ENCODE results near the gene LSM5. TPM values are rescaled to one million over a fixed set of nuclear protein-coding genes. Genes with fewer than 3 reads are reported as not detected.

LSM5 gene
- total RNA-seq, 1 experiment from 2014 or later, result 81.0 TPM

- ChIA-PET POLR2A (no interaction called here), RAD21 (ENCODE audit: low non-redundant PET in 1 of 2, low total read pairs in 2 of 2, uncharacterized antibody in 2 of 2, unreplicated experiment in 2 of 2) (no interaction called here), CTCF (no interaction called here)
- H4K20me1 ChIP-seq (ENCODE audit: insufficient read depth), result no peaks in the 10 kb centered on the region
- no peaks in the 10 kb centered on the region for H3K9me3 ChIP-seq (ENCODE audit: control insufficient read depth in 1 of 2, insufficient read depth in 1 of 2, low read depth in 1 of 2, low read length in 2 of 2)
- H3K4me1 ChIP-seq (ENCODE audit: control insufficient read depth in 1 of 2, insufficient read depth in 2 of 2, low read length in 2 of 2), result no peaks in the 10 kb centered on the region
- H3K27me3 ChIP-seq (ENCODE audit: insufficient read depth, low read length), result no peaks in the 10 kb centered on the region
- intact Hi-C loops (cut with micrococcal nuclease), result no loop called here
- H3K36me3 ChIP-seq (ENCODE audit: control insufficient read depth in 1 of 2, insufficient read depth in 2 of 2, low read length in 2 of 2), result no peaks in the 10 kb centered on the region
- DNase-seq (ENCODE audit: low read depth, low spot score), result no peak
- no peak overlapping the region for H3K27ac ChIP-seq (ENCODE audit: low read depth, low read length)
- no peak for TF ChIP-seq FOSL1 (IDR thresholded peaks at IDR 0.05; ENCODE audit: low read depth)
- TF ChIP-seq, protein P1, sequence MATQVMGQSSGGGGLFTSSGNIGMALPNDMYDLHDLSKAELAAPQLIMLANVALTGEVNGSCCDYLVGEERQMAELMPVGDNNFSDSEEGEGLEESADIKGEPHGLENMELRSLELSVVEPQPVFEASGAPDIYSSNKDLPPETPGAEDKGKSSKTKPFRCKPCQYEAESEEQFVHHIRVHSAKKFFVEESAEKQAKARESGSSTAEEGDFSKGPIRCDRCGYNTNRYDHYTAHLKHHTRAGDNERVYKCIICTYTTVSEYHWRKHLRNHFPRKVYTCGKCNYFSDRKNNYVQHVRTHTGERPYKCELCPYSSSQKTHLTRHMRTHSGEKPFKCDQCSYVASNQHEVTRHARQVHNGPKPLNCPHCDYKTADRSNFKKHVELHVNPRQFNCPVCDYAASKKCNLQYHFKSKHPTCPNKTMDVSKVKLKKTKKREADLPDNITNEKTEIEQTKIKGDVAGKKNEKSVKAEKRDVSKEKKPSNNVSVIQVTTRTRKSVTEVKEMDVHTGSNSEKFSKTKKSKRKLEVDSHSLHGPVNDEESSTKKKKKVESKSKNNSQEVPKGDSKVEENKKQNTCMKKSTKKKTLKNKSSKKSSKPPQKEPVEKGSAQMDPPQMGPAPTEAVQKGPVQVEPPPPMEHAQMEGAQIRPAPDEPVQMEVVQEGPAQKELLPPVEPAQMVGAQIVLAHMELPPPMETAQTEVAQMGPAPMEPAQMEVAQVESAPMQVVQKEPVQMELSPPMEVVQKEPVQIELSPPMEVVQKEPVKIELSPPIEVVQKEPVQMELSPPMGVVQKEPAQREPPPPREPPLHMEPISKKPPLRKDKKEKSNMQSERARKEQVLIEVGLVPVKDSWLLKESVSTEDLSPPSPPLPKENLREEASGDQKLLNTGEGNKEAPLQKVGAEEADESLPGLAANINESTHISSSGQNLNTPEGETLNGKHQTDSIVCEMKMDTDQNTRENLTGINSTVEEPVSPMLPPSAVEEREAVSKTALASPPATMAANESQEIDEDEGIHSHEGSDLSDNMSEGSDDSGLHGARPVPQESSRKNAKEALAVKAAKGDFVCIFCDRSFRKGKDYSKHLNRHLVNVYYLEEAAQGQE (IDR thresholded peaks at IDR 0.05; ENCODE audit: low read depth), result no peak
- no peak overlapping the region for H3K9ac ChIP-seq (ENCODE audit: low read length)
- H3K4me2 ChIP-seq (ENCODE audit: low read length), result no peak overlapping the region
- H2AFZ ChIP-seq (ENCODE audit: low read depth, low read length, poor library complexity, severe bottlenecking), result no peak overlapping the region
- no peak for ATAC-seq
- H3K9me2 ChIP-seq (ENCODE audit: insufficient read depth), result no peaks in the 10 kb centered on the region
- H3K4me3 ChIP-seq (replicated peaks in 1 of 2; ENCODE audit: low read depth in 1 of 2, low read length in 2 of 2), result no peak overlapping the region
- no TSS peak for BruUV-seq (replicated peaks)
- no peaks in the 10 kb centered on the region for H3K79me2 ChIP-seq (ENCODE audit: insufficient read depth, low read length)
Measured at GRCh38 chr7:32474008-32474407, 16.2 kb downstream of the LSM5 start.

DNA sequence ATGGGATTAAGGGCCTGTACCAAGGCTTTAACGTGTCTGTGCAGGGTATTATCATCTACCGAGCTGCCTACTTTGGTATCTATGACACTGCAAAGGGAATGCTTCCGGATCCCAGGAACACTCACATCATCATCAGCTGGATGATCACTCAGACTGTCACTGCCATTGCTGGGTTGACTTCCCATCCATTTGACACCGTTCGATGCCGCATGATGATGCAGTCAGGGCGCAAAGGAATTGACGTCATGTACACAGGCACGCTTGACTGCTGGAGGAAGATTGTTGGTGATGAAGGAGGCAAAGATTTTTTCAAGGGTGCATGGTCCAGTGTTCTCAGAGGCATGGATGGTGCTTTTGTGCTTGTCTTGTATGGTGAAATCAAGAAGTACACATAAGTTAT is 18.2 kb downstream of the LSM5 start:
- ChIA-PET CTCF (no interaction called here), RAD21 (ENCODE audit: low non-redundant PET in 1 of 2, low total read pairs in 2 of 2, uncharacterized antibody in 2 of 2, unreplicated experiment in 2 of 2) (no interaction called here), POLR2A (no interaction called here)
- Histone ChIP-seq H3K4me2 (ENCODE audit: low read length) (no peak overlapping the region), H2AFZ (ENCODE audit: low read depth, low read length, poor library complexity, severe bottlenecking) (no peak overlapping the region), H3K79me2 (ENCODE audit: insufficient read depth, low read length) (no peaks in the 10 kb centered on the region), H3K9ac (ENCODE audit: low read length) (no peak overlapping the region), H3K4me1 (ENCODE audit: control insufficient read depth in 1 of 2, insufficient read depth in 2 of 2, low read length in 2 of 2) (no peaks in the 10 kb centered on the region), H3K4me3 (replicated peaks in 1 of 2; ENCODE audit: low read depth in 1 of 2, low read length in 2 of 2) (no peak overlapping the region), H4K20me1 (ENCODE audit: insufficient read depth) (no peaks in the 10 kb centered on the region), H3K27me3 (ENCODE audit: insufficient read depth, low read length) (no peaks in the 10 kb centered on the region), H3K36me3 (ENCODE audit: control insufficient read depth in 1 of 2, insufficient read depth in 2 of 2, low read length in 2 of 2) (no peaks in the 10 kb centered on the region), H3K9me2 (ENCODE audit: insufficient read depth) (no peaks in the 10 kb centered on the region), H3K9me3 (ENCODE audit: control insufficient read depth in 1 of 2, insufficient read depth in 1 of 2, low read depth in 1 of 2, low read length in 2 of 2) (no peaks in the 10 kb centered on the region), H3K27ac (ENCODE audit: low read depth, low read length) (no peak overlapping the region)
- no peak for TF ChIP-seq TCF7L2 (IDR thresholded peaks at IDR 0.05; ENCODE audit: borderline replicate concordance, extremely low read depth, insufficient read depth, insufficient read length)
- TF ChIP-seq, protein P2, sequence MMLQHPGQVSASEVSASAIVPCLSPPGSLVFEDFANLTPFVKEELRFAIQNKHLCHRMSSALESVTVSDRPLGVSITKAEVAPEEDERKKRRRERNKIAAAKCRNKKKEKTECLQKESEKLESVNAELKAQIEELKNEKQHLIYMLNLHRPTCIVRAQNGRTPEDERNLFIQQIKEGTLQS (IDR thresholded peaks at IDR 0.05), result no peak
- TF ChIP-seq FOSL1 (IDR thresholded peaks at IDR 0.05; ENCODE audit: low read depth), result no peak
- no peak for TF ChIP-seq ELF1 (IDR thresholded peaks at IDR 0.05; ENCODE audit: borderline replicate concordance, low read depth)
- TF ChIP-seq EZH2phosphoT487 (IDR thresholded peaks at IDR 0.05; ENCODE audit: borderline replicate concordance), result no peak
- no peak for TF ChIP-seq SP1 (IDR thresholded peaks at IDR 0.05; ENCODE audit: low read depth)
- ATAC-seq, result no peak
- BruUV-seq (replicated peaks), result no TSS peak
- intact Hi-C loops (cut with micrococcal nuclease), result no loop called here
- DNase-seq (ENCODE audit: low read depth, low spot score), result no peak

Data from HCT116 (cell line).